Measurements from ENCODE around the gene FES.

DNA sequence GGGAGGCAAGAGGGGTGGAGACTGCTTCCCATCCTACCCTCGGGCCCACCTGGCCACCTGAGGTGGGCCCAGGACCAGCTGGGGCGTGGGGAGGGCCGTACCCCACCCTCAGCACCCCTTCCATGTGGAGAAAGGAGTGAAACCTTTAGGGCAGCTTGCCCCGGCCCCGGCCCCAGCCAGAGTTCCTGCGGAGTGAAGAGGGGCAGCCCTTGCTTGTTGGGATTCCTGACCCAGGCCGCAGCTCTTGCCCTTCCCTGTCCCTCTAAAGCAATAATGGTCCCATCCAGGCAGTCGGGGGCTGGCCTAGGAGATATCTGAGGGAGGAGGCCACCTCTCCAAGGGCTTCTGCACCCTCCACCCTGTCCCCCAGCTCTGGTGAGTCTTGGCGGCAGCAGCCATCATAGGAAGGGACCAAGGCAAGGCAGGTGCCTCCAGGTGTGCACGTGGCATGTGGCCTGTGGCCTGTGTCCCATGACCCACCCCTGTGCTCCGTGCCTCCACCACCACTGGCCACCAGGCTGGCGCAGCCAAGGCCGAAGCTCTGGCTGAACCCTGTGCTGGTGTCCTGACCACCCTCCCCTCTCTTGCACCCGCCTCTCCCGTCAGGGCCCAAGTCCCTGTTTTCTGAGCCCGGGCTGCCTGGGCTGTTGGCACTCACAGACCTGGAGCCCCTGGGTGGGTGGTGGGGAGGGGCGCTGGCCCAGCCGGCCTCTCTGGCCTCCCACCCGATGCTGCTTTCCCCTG, 2.2 kb upstream of the FES start:
- TF ChIP-seq POLR2A (IDR thresholded peaks at IDR 0.05) = no peak
- TF ChIP-seq, protein P1, sequence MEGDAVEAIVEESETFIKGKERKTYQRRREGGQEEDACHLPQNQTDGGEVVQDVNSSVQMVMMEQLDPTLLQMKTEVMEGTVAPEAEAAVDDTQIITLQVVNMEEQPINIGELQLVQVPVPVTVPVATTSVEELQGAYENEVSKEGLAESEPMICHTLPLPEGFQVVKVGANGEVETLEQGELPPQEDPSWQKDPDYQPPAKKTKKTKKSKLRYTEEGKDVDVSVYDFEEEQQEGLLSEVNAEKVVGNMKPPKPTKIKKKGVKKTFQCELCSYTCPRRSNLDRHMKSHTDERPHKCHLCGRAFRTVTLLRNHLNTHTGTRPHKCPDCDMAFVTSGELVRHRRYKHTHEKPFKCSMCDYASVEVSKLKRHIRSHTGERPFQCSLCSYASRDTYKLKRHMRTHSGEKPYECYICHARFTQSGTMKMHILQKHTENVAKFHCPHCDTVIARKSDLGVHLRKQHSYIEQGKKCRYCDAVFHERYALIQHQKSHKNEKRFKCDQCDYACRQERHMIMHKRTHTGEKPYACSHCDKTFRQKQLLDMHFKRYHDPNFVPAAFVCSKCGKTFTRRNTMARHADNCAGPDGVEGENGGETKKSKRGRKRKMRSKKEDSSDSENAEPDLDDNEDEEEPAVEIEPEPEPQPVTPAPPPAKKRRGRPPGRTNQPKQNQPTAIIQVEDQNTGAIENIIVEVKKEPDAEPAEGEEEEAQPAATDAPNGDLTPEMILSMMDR (IDR thresholded peaks at IDR 0.05) = no peak
